GM12878 (cell line): ENCODE data around the gene RHBDF2. TPM values are rescaled to one million over a fixed set of nuclear protein-coding genes. Genes with fewer than 3 reads are reported as not detected.

Experiments
- ATAC-seq: fragments of 200-7000 bp; cut with Tn5 transposase; 3 replicates; pipeline ENCODE4 v1.9.1; 2020; ENCODE audit warnings: mild to moderate bottlenecking, moderate library complexity
- BruUV-seq: library from RNA; stranded (reverse); fragments of 400-500 nt; replicated peaks from 2 replicates; lab custom pipeline; 2021; lab: Mats Ljungman, UMichigan
- CTCF ChIA-PET: fragments of 300-600 bp; sonication (Branson Sonifier 250); formaldehyde crosslinking; extraction: SDS; loops from one replicate; lab custom pipeline; 2021; ENCODE audit warnings: inconsistent platforms; lab: Yijun Ruan, JAX
- POLR2A ChIA-PET: fragments of 350-600 bp; formaldehyde crosslinking; extraction: SDS; loops from one replicate; lab custom pipeline; 2021; ENCODE audit warnings: inconsistent platforms; lab: Charles Lee
- RAD21 ChIA-PET: fragments of 300-600 bp; sonication (Branson Sonifier 250); formaldehyde crosslinking; loops from one replicate; lab custom pipeline; 2023; ENCODE audit warnings: antibody characterized with exemption; ENCODE audit not compliant: unreplicated experiment; lab: Charles Lee
- SMC1A ChIA-PET: fragments of 300-600 bp; sonication (Branson Sonifier 250); formaldehyde crosslinking; loops from one replicate; lab custom pipeline; 2023; ENCODE audit not compliant: unreplicated experiment, uncharacterized antibody; lab: Charles Lee
- DNase-seq: peaks from one replicate; pipeline ENCODE4 v3.0.0-alpha.2; 2011; ENCODE audit warnings: low read depth, low spot score
- FAIRE-seq: peaks from 3 replicates; lab custom pipeline; 2011; peaks lifted over from hg19 to GRCh38; lab: Jason Lieb, UNC
- H2AFZ ChIP-seq: 2 replicates; pipeline ENCODE4 v1.6.0; 2011; ENCODE audit warnings: low read depth, low read length, control low read depth; ENCODE audit not compliant: control insufficient read depth
- H3K27ac ChIP-seq: 2 replicates; pipeline ENCODE4 v1.5.1; 2011; ENCODE audit warnings: control low read depth; ENCODE audit not compliant: control insufficient read depth, insufficient read depth
- H3K27me3 ChIP-seq, 2 experiments: replicated peaks in 1 of 2; 2 replicates each; pipeline versions ENCODE4 v1.6.0 to v1.6.1; 2011; ENCODE audit warnings: low read length in 1 of 2; ENCODE audit not compliant: control insufficient read depth in 2 of 2, insufficient read depth in 2 of 2
- H3K36me3 ChIP-seq, 2 experiments: 2 replicates each; pipeline ENCODE4 v1.5.1; 2011; ENCODE audit warnings: low read length in 1 of 2; ENCODE audit not compliant: control insufficient read depth in 2 of 2, insufficient read depth in 2 of 2
- H3K4me1 ChIP-seq: 2 replicates; pipeline ENCODE4 v1.6.1; 2011; ENCODE audit warnings: mild to moderate bottlenecking, low read length, moderate library complexity, mixed read lengths; ENCODE audit not compliant: control insufficient read depth, insufficient read depth
- H3K4me2 ChIP-seq: 2 replicates; pipeline ENCODE4 v1.6.0; 2011; ENCODE audit warnings: control low read depth; ENCODE audit not compliant: control insufficient read depth, insufficient read depth
- H3K4me3 ChIP-seq: fragments of 200-600 bp; sonication (generic); 2 replicates; pipeline ENCODE4 v1.5.1; 2016
- H3K79me2 ChIP-seq: 2 replicates; pipeline ENCODE4 v1.6.0; 2011; ENCODE audit warnings: low read length; ENCODE audit not compliant: control insufficient read depth, insufficient read depth
- H3K9ac ChIP-seq: 2 replicates; pipeline ENCODE4 v1.8.0; 2011; ENCODE audit warnings: low read length, control low read depth, mixed read lengths; ENCODE audit not compliant: control insufficient read depth, insufficient read depth
- H3K9me3 ChIP-seq: replicated peaks from 3 replicates; pipeline ENCODE4 v1.5.1; 2011; ENCODE audit warnings: mild to moderate bottlenecking, low read length; ENCODE audit not compliant: control insufficient read depth, insufficient read depth
- H4K20me1 ChIP-seq: 2 replicates; pipeline ENCODE4 v1.6.0; 2011; ENCODE audit not compliant: control insufficient read depth, insufficient read depth
- CBX3 ChIP-seq: fragments of 200-600 bp; sonication (generic); IDR thresholded peaks from 2 replicates; pipeline ENCODE4 v1.6.1; 2016; ENCODE audit warnings: low read depth, borderline replicate concordance
- CEBPZ ChIP-seq: fragments of 150-350 bp; IDR thresholded peaks from 2 replicates; pipeline ENCODE4 v1.6.1; 2016; ENCODE audit warnings: low read depth, low read length
- CREB1 ChIP-seq: IDR thresholded peaks from 2 replicates; pipeline ENCODE4 v1.6.1; 2012; ENCODE audit warnings: low read depth, mild to moderate bottlenecking, inconsistent platforms
- CREM ChIP-seq: IDR thresholded peaks from 2 replicates; pipeline ENCODE4 v1.6.1; 2014; ENCODE audit warnings: antibody characterized with exemption, low read depth
- CTCF ChIP-seq, 3 experiments: IDR thresholded peaks in 2 of 3; conservative IDR thresholded peaks in 1 of 3; 2 replicates each; pipeline ENCODE4 v1.5.1; 2011; ENCODE audit warnings: low read depth in 3 of 3, low read length in 3 of 3, mild to moderate bottlenecking in 3 of 3, control low read depth in 2 of 3, moderate library complexity in 2 of 3, inconsistent platforms in 1 of 3, mixed read lengths in 1 of 3; ENCODE audit not compliant: control insufficient read depth in 2 of 3, insufficient read depth in 1 of 3; ENCODE audit errors: extremely low read depth in 1 of 3
- ELK1 ChIP-seq: IDR thresholded peaks from 2 replicates; pipeline ENCODE4 v1.6.1; 2012; ENCODE audit warnings: low read depth, low read length, improper control_type of control experiment
- POU2F2 ChIP-seq: IDR thresholded peaks from 3 replicates; pipeline ENCODE4 v1.6.1; 2011; ENCODE audit warnings: low read depth, mild to moderate bottlenecking, low read length, borderline replicate concordance
- RFX5 ChIP-seq: IDR thresholded peaks from 2 replicates; pipeline ENCODE4 v1.6.1; 2011; ENCODE audit warnings: low read depth, low read length, improper control_type of control experiment
- WGBS: methylation state at CpG from one replicate; pipeline ENCODE4 v1.1.6; 2016; ENCODE audit warnings: low lambda C conversion rate; ENCODE audit not compliant: insufficient replicate concordance, insufficient coverage; ENCODE audit errors: missing lambda C conversion rate; 5-methylcytosine and 5-hydroxymethylcytosine counted together
- in situ Hi-C: fragments of 300-500 bp; cut with MboI; formaldehyde crosslinking; loops from 9 replicates; pipeline ENCODE4 v1.14.3; 2018; ENCODE audit warnings: mixed read lengths
- intact Hi-C: fragments of 100-400 bp; cut with micrococcal nuclease; formaldehyde crosslinking; loops from one replicate; pipeline ENCODE4 v1.14.2; 2022; ENCODE audit not compliant: unreplicated experiment
- polyA plus RNA-seq, 11 experiments: library from polyadenylated mRNA; depleted of rRNA in 4 of 11; unstranded in 6 of 11; stranded (reverse) in 5 of 11; fragments of >200 nt; fragmentation: Nextera tagmentation in 4 of 11; fragmentation: Illumina TruSeq in 1 of 11; extraction: Ambion mirVana in 4 of 11; extraction: Trizol in 1 of 11; gene quantifications; 1 replicate in 1 of 11; 2 replicates in 10 of 11; pipeline versions ENCODE4 v1.2.1 to v1.2.3, GENCODE V29; 2011 to 2016; ENCODE audit warnings: inconsistent platforms in 2 of 11, missing spikeins in 2 of 11, low read depth in 1 of 11
- total RNA-seq, 4 experiments: library from RNA; depleted of rRNA in 3 of 4; stranded (reverse); fragments of >200 nt in 3 of 4; fragmentation: Illumina TruSeq in 1 of 4; extraction: Trizol in 1 of 4; gene quantifications; 2 replicates each; pipeline versions ENCODE4 v1.2.1 to v1.2.3, GENCODE V29; 2013 to 2021

Gene RHBDF2
- total and polyA plus RNA-seq, 10 of the 15 experiments (the other 5 are each of a cell fraction or from before 2014, with no cell fraction given): 0.97 to 43.0 (median 18.7) TPM

- H3K4me1 ChIP-seq: peaks cover 18% of the 10 kb centered on the region
- no peaks in the 10 kb centered on the region for H3K27me3 ChIP-seq
- no TSS peak for BruUV-seq
- H3K27ac ChIP-seq: no peak overlapping the region
- ChIA-PET RAD21 (no interaction called here), POLR2A (no interaction called here), CTCF (no interaction called here), SMC1A (no interaction called here)
- H3K4me3 ChIP-seq: no peak overlapping the region
- no peak overlapping the region for H3K9ac ChIP-seq
- TF ChIP-seq CTCF (IDR thresholded peaks at IDR 0.05 in 2 of 3, conservative IDR thresholded peaks at IDR 0.05 in 1 of 3; ENCODE audit: control insufficient read depth in 2 of 3, extremely low read depth in 1 of 3, insufficient read depth in 1 of 3, low read depth in 3 of 3, low read length in 3 of 3): peak in 2 of 3 experiments; percentile 49 to 50; a peak in 3 of 6 replicates
- no peak for TF ChIP-seq CBX3
- peak; percentile 36; the same call in 1 of the 2 replicates for TF ChIP-seq CREM
- peak; percentile 45; the same call in 1 of the 2 replicates for TF ChIP-seq CREB1
- TF ChIP-seq RFX5: peak; percentile 78
- TF ChIP-seq ELK1: no peak
- TF ChIP-seq CEBPZ: no peak
- 0 out of 3 replicates have a peak, but pooled peaks have one; percentile 33 for TF ChIP-seq POU2F2
- no peaks in the 10 kb centered on the region for H3K9me3 ChIP-seq
- H3K79me2 ChIP-seq: peaks cover 41% of the 10 kb centered on the region
- DNase-seq (no peak), ATAC-seq (peak; percentile 87), FAIRE-seq (peak; percentile 59)
- WGBS: 72% methylated on average over 3 of the region's 3 CpGs
- H3K36me3 ChIP-seq: 0 out of 4 replicates have a peak, but pooled peaks cover 0 to 3% of the 10 kb centered on the region in 2 experiments
- H4K20me1 ChIP-seq: no peaks in the 10 kb centered on the region; the same call in 1 of the 2 replicates
- no peak overlapping the region for H3K4me2 ChIP-seq
- H2AFZ ChIP-seq: no peak overlapping the region
- in situ Hi-C loops (no loop called here), intact Hi-C loops (no loop called here)
Observed at GRCh38 chr17:76432712-76433336, 68.4 kb downstream of the RHBDF2 start.
